ENCODE data around the gene ALDH1B1.

The ALDH1B1 gene

GRCh38 chr9:38356851-38357250, 35.7 kb upstream of the ALDH1B1 start:
- no peaks in the 10 kb centered on the region for H3K9me3 Mint-ChIP-seq
- ATAC-seq (replicated peaks) (no peak), DNase-seq (no peak)
- H3K4me1 Mint-ChIP-seq (ENCODE audit: low read depth in 2 of 2), result no peaks in the 10 kb centered on the region
- H3K27me3 Mint-ChIP-seq, result peaks cover 0 to 11% of the 10 kb centered on the region in 2 donors
- no peaks in the 10 kb centered on the region for H3K36me3 Mint-ChIP-seq (ENCODE audit: insufficient read depth)
- H3K4me3 Mint-ChIP-seq, result no peak overlapping the region
- H3K27ac Mint-ChIP-seq, result no peak overlapping the region

GRCh38 chr9:38357350-38358114, 35.0 kb upstream of the ALDH1B1 start:
- DNase-seq, result no peak
- Mint-ChIP-seq H3K4me1 (ENCODE audit: low read depth in 2 of 2) (no peaks in the 10 kb centered on the region), H3K9me3 (no peaks in the 10 kb centered on the region), H3K36me3 (ENCODE audit: insufficient read depth) (no peaks in the 10 kb centered on the region), H3K27ac (no peak overlapping the region), H3K4me3 (no peak overlapping the region), H3K27me3 (peaks cover 0 to 4% of the 10 kb centered on the region in 2 donors)
- no peak for ATAC-seq (replicated peaks)

- Mint-ChIP-seq H3K9me3 (no peaks in the 10 kb centered on the region), H3K27ac (no peak overlapping the region), H3K36me3 (ENCODE audit: insufficient read depth) (no peaks in the 10 kb centered on the region), H3K4me1 (ENCODE audit: low read depth in 2 of 2) (peaks cover 0 to 3% of the 10 kb centered on the region in 2 donors), H3K4me3 (no peak overlapping the region), H3K27me3 (no peaks in the 10 kb centered on the region)
- DNase-seq, result no peak
- no peak for ATAC-seq (replicated peaks)
These were observed 33.9 kb upstream of the ALDH1B1 start for GRCh38 chr9:38358390-38359296.

GRCh38 chr9:38359297-38359653, 33.2 kb upstream of the ALDH1B1 start:
- Mint-ChIP-seq H3K9me3 (no peaks in the 10 kb centered on the region), H3K27ac (no peak overlapping the region), H3K27me3 (peaks cover 0 to 5% of the 10 kb centered on the region in 2 donors), H3K4me3 (no peak overlapping the region), H3K36me3 (ENCODE audit: insufficient read depth) (no peaks in the 10 kb centered on the region), H3K4me1 (ENCODE audit: low read depth in 2 of 2) (peaks cover 0 to 3% of the 10 kb centered on the region in 2 donors)
- DNase-seq, result no peak
- ATAC-seq (replicated peaks), result no peak

GRCh38 chr9:38359689-38360385, 32.7 kb upstream of the ALDH1B1 start:
- no peak for DNase-seq
- H3K9me3 Mint-ChIP-seq, result no peaks in the 10 kb centered on the region

GRCh38 chr9:38360839-38361472, 31.5 kb upstream of the ALDH1B1 start:
- DNase-seq (no peak), ATAC-seq (replicated peaks) (no peak)
- H3K9me3 Mint-ChIP-seq, result no peaks in the 10 kb centered on the region
- peaks cover 0 to 3% of the 10 kb centered on the region in 2 donors for H3K4me1 Mint-ChIP-seq (ENCODE audit: low read depth in 2 of 2)
- H3K4me3 Mint-ChIP-seq, result no peak overlapping the region
- H3K36me3 Mint-ChIP-seq (ENCODE audit: insufficient read depth), result no peaks in the 10 kb centered on the region
- no peak overlapping the region for H3K27ac Mint-ChIP-seq
- H3K27me3 Mint-ChIP-seq, result peaks cover 0 to 5% of the 10 kb centered on the region in 2 donors

More at GRCh38 chr9:38359689-38360385, 32.7 kb upstream of the ALDH1B1 start:
- no peak overlapping the region for H3K27ac Mint-ChIP-seq
- H3K27me3 Mint-ChIP-seq, result peaks cover 0 to 5% of the 10 kb centered on the region in 2 donors
- H3K4me1 Mint-ChIP-seq (ENCODE audit: low read depth in 2 of 2), result peaks cover 0 to 3% of the 10 kb centered on the region in 2 donors
- H3K36me3 Mint-ChIP-seq (ENCODE audit: insufficient read depth), result no peaks in the 10 kb centered on the region
- H3K4me3 Mint-ChIP-seq, result no peak overlapping the region
- ATAC-seq (replicated peaks), result no peak

GRCh38 chr9:38361473-38361850, 31.0 kb upstream of the ALDH1B1 start:
- H3K27ac Mint-ChIP-seq, result no peak overlapping the region
- H3K4me1 Mint-ChIP-seq (ENCODE audit: low read depth in 2 of 2), result peaks cover 0 to 3% of the 10 kb centered on the region in 2 donors

GRCh38 chr9:38362852-38363588, 29.5 kb upstream of the ALDH1B1 start:
- Mint-ChIP-seq H3K36me3 (ENCODE audit: insufficient read depth) (no peaks in the 10 kb centered on the region), H3K9me3 (no peaks in the 10 kb centered on the region), H3K27ac (peak overlapping the region in 1 of 2 donors; percentile 10), H3K4me1 (ENCODE audit: low read depth in 2 of 2) (peaks cover 0 to 3% of the 10 kb centered on the region in 2 donors), H3K27me3 (peaks cover 0 to 14% of the 10 kb centered on the region in 2 donors), H3K4me3 (no peak overlapping the region)
- no peak for DNase-seq
- peak; percentile 61 for ATAC-seq (replicated peaks)

More at GRCh38 chr9:38361473-38361850, 31.0 kb upstream of the ALDH1B1 start:
- DNase-seq, result no peak
- no peaks in the 10 kb centered on the region for H3K36me3 Mint-ChIP-seq (ENCODE audit: insufficient read depth)
- no peak for ATAC-seq (replicated peaks)
- peaks cover 0 to 5% of the 10 kb centered on the region in 2 donors for H3K27me3 Mint-ChIP-seq
- no peaks in the 10 kb centered on the region for H3K9me3 Mint-ChIP-seq
- H3K4me3 Mint-ChIP-seq, result no peak overlapping the region

- Mint-ChIP-seq H3K9me3 (no peaks in the 10 kb centered on the region), H3K27me3 (peaks cover 0 to 14% of the 10 kb centered on the region in 2 donors), H3K27ac (no peak overlapping the region), H3K4me1 (ENCODE audit: low read depth in 2 of 2) (peaks cover 0 to 3% of the 10 kb centered on the region in 2 donors), H3K4me3 (no peak overlapping the region), H3K36me3 (ENCODE audit: insufficient read depth) (no peaks in the 10 kb centered on the region)
- no peak for ATAC-seq (replicated peaks)
- DNase-seq, result no peak
These were observed 28.9 kb upstream of the ALDH1B1 start for GRCh38 chr9:38363589-38363925.

- H3K9me3 Mint-ChIP-seq, result no peaks in the 10 kb centered on the region
- peaks cover 0 to 3% of the 10 kb centered on the region in 2 donors for H3K4me1 Mint-ChIP-seq (ENCODE audit: low read depth in 2 of 2)
- no peaks in the 10 kb centered on the region for H3K36me3 Mint-ChIP-seq (ENCODE audit: insufficient read depth)
- H3K4me3 Mint-ChIP-seq, result no peak overlapping the region
- no peak overlapping the region for H3K27ac Mint-ChIP-seq
- ATAC-seq (replicated peaks) (no peak), DNase-seq (no peak)
- H3K27me3 Mint-ChIP-seq, result peaks cover 16 to 50% of the 10 kb centered on the region in 2 donors
These were observed 24.6 kb upstream of the ALDH1B1 start for GRCh38 chr9:38367898-38368297.

GRCh38 chr9:38368731-38369130, 23.8 kb upstream of the ALDH1B1 start:
- no peaks in the 10 kb centered on the region for H3K9me3 Mint-ChIP-seq
- ATAC-seq (replicated peaks) (no peak), DNase-seq (no peak)
- H3K4me1 Mint-ChIP-seq (ENCODE audit: low read depth in 2 of 2), result no peaks in the 10 kb centered on the region
- H3K4me3 Mint-ChIP-seq, result no peak overlapping the region
- H3K27me3 Mint-ChIP-seq, result peaks cover 18 to 54% of the 10 kb centered on the region in 2 donors
- no peaks in the 10 kb centered on the region for H3K36me3 Mint-ChIP-seq (ENCODE audit: insufficient read depth)
- H3K27ac Mint-ChIP-seq, result no peak overlapping the region

GRCh38 chr9:38370176-38370575, 22.3 kb upstream of the ALDH1B1 start:
- H3K9me3 Mint-ChIP-seq, result no peaks in the 10 kb centered on the region

More at GRCh38 chr9:38370176-38370575, 22.3 kb upstream of the ALDH1B1 start:
- DNase-seq (no peak), ATAC-seq (replicated peaks) (no peak)
- H3K27ac Mint-ChIP-seq, result no peak overlapping the region
- H3K27me3 Mint-ChIP-seq, result peaks cover 18 to 49% of the 10 kb centered on the region in 2 donors
- H3K4me3 Mint-ChIP-seq, result no peak overlapping the region
- H3K36me3 Mint-ChIP-seq (ENCODE audit: insufficient read depth), result no peaks in the 10 kb centered on the region
- H3K4me1 Mint-ChIP-seq (ENCODE audit: low read depth in 2 of 2), result no peaks in the 10 kb centered on the region
